ENCODE measurements around the gene PTPRD. TPM values are rescaled to one million over a fixed set of nuclear protein-coding genes. Genes with fewer than 3 reads are reported as not detected.

Gene PTPRD
- total and polyA plus RNA-seq, 2 experiments from 2014 or later = 11.5 to 58.0 TPM

GRCh38 chr9:8772302-8772701 is 1840.5 kb downstream of the PTPRD start (continued):
- TF ChIP-seq, protein P1, sequence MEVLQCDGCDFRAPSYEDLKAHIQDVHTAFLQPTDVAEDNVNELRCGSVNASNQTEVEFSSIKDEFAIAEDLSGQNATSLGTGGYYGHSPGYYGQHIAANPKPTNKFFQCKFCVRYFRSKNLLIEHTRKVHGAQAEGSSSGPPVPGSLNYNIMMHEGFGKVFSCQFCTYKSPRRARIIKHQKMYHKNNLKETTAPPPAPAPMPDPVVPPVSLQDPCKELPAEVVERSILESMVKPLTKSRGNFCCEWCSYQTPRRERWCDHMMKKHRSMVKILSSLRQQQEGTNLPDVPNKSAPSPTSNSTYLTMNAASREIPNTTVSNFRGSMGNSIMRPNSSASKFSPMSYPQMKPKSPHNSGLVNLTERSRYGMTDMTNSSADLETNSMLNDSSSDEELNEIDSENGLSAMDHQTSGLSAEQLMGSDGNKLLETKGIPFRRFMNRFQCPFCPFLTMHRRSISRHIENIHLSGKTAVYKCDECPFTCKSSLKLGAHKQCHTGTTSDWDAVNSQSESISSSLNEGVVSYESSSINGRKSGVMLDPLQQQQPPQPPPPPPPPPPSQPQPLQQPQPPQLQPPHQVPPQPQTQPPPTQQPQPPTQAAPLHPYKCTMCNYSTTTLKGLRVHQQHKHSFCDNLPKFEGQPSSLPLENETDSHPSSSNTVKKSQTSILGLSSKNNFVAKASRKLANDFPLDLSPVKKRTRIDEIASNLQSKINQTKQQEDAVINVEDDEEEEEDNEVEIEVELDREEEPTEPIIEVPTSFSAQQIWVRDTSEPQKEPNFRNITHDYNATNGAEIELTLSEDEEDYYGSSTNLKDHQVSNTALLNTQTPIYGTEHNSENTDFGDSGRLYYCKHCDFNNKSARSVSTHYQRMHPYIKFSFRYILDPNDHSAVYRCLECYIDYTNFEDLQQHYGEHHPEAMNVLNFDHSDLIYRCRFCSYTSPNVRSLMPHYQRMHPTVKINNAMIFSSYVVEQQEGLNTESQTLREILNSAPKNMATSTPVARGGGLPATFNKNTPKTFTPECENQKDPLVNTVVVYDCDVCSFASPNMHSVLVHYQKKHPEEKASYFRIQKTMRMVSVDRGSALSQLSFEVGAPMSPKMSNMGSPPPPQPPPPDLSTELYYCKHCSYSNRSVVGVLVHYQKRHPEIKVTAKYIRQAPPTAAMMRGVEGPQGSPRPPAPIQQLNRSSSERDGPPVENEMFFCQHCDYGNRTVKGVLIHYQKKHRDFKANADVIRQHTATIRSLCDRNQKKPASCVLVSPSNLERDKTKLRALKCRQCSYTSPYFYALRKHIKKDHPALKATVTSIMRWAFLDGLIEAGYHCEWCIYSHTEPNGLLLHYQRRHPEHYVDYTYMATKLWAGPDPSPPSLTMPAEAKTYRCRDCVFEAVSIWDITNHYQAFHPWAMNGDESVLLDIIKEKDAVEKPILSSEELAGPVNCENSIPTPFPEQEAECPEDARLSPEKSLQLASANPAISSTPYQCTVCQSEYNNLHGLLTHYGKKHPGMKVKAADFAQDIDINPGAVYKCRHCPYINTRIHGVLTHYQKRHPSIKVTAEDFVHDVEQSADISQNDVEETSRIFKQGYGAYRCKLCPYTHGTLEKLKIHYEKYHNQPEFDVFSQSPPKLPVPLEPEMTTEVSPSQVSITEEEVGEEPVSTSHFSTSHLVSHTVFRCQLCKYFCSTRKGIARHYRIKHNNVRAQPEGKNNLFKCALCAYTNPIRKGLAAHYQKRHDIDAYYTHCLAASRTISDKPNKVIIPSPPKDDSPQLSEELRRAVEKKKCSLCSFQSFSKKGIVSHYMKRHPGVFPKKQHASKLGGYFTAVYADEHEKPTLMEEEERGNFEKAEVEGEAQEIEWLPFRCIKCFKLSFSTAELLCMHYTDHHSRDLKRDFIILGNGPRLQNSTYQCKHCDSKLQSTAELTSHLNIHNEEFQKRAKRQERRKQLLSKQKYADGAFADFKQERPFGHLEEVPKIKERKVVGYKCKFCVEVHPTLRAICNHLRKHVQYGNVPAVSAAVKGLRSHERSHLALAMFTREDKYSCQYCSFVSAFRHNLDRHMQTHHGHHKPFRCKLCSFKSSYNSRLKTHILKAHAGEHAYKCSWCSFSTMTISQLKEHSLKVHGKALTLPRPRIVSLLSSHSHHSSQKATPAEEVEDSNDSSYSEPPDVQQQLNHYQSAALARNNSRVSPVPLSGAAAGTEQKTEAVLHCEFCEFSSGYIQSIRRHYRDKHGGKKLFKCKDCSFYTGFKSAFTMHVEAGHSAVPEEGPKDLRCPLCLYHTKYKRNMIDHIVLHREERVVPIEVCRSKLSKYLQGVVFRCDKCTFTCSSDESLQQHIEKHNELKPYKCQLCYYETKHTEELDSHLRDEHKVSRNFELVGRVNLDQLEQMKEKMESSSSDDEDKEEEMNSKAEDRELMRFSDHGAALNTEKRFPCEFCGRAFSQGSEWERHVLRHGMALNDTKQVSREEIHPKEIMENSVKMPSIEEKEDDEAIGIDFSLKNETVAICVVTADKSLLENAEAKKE (CRISPR knock-in tag; IDR thresholded peaks at IDR 0.05) = no peak
- TF ChIP-seq ETS1 (IDR thresholded peaks at IDR 0.05) (no peak), ZNF331 (CRISPR knock-in tag; IDR thresholded peaks at IDR 0.05; ENCODE audit: low read depth) (no peak), NANOG (IDR thresholded peaks at IDR 0.05; ENCODE audit: borderline replicate concordance) (no peak), POLR2AphosphoS5 (IDR thresholded peaks at IDR 0.05; ENCODE audit: low read depth) (no peak), CREB1 (CRISPR knock-in tag; IDR thresholded peaks at IDR 0.05; ENCODE audit: low read depth) (no peak), ZNF114 (CRISPR knock-in tag; IDR thresholded peaks at IDR 0.05) (no peak), STAT1 (IDR thresholded peaks at IDR 0.05; ENCODE audit: unreplicated experiment) (no peak), EZH2 (IDR thresholded peaks at IDR 0.05; ENCODE audit: low read depth, unreplicated experiment) (no peak), EZH2phosphoT487 (IDR thresholded peaks at IDR 0.05; ENCODE audit: unreplicated experiment) (no peak)
- TF ChIP-seq, protein P2, sequence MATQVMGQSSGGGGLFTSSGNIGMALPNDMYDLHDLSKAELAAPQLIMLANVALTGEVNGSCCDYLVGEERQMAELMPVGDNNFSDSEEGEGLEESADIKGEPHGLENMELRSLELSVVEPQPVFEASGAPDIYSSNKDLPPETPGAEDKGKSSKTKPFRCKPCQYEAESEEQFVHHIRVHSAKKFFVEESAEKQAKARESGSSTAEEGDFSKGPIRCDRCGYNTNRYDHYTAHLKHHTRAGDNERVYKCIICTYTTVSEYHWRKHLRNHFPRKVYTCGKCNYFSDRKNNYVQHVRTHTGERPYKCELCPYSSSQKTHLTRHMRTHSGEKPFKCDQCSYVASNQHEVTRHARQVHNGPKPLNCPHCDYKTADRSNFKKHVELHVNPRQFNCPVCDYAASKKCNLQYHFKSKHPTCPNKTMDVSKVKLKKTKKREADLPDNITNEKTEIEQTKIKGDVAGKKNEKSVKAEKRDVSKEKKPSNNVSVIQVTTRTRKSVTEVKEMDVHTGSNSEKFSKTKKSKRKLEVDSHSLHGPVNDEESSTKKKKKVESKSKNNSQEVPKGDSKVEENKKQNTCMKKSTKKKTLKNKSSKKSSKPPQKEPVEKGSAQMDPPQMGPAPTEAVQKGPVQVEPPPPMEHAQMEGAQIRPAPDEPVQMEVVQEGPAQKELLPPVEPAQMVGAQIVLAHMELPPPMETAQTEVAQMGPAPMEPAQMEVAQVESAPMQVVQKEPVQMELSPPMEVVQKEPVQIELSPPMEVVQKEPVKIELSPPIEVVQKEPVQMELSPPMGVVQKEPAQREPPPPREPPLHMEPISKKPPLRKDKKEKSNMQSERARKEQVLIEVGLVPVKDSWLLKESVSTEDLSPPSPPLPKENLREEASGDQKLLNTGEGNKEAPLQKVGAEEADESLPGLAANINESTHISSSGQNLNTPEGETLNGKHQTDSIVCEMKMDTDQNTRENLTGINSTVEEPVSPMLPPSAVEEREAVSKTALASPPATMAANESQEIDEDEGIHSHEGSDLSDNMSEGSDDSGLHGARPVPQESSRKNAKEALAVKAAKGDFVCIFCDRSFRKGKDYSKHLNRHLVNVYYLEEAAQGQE (IDR thresholded peaks at IDR 0.05; ENCODE audit: unreplicated experiment) = no peak
